Glutamatergic neuron (in vitro differentiated cells): Measurements from ENCODE around the gene PHPT1. TPM values are rescaled to one million over a fixed set of nuclear protein-coding genes. Genes with fewer than 3 reads are reported as not detected.
A peak's percentile ranks its signal among the peaks of the same experiment; 100 is the strongest.

ENCODE experiments used
- DNase-seq: peaks from one replicate; pipeline ENCODE4 v3.0.0; 2022
- H3K27ac Mint-ChIP-seq: one replicate; pipeline ENCODE4 v1.8.0; 2020; ENCODE audit warnings: mild to moderate bottlenecking, mixed read lengths, inconsistent platforms; ENCODE audit not compliant: unreplicated experiment
- H3K27me3 Mint-ChIP-seq: one replicate; pipeline ENCODE4 v1.8.0; 2020; ENCODE audit warnings: mild to moderate bottlenecking, moderate library complexity, mixed read lengths, inconsistent platforms; ENCODE audit not compliant: unreplicated experiment
- H3K36me3 Mint-ChIP-seq: one replicate; pipeline ENCODE4 v1.8.0; 2020; ENCODE audit warnings: mild to moderate bottlenecking, mixed read lengths, inconsistent platforms; ENCODE audit not compliant: unreplicated experiment
- H3K4me1 Mint-ChIP-seq: one replicate; pipeline ENCODE4 v1.8.0; 2020; ENCODE audit warnings: mild to moderate bottlenecking, low read depth, mixed read lengths, inconsistent platforms; ENCODE audit not compliant: unreplicated experiment
- H3K4me3 Mint-ChIP-seq: one replicate; pipeline ENCODE4 v1.8.0; 2020; ENCODE audit warnings: mild to moderate bottlenecking, mixed read lengths, inconsistent platforms; ENCODE audit not compliant: unreplicated experiment
- H3K9me3 Mint-ChIP-seq: one replicate; pipeline ENCODE4 v1.8.0; 2020; ENCODE audit warnings: mild to moderate bottlenecking, moderate library complexity, mixed read lengths, inconsistent platforms; ENCODE audit not compliant: unreplicated experiment
- total RNA-seq: library from RNA; stranded (reverse); fragmentation: NEBNext Ultra II Directional; extraction: Animal tissue kit (Norgen Biotek cat#: 25700); gene quantifications from one replicate; pipeline ENCODE4 v1.2.1, GENCODE V29; 2021; ENCODE audit not compliant: unreplicated experiment
- TF ChIP-seq, protein P1 (sequence below): fragments of 200-600 bp; sonication (generic); IDR thresholded peaks from one replicate; pipeline ENCODE4 v1.5.0; 2021; ENCODE audit not compliant: partially characterized antibody, unreplicated experiment

The PHPT1 gene
- total RNA-seq, 1 donor from 2014 or later: 101 TPM

DNA sequence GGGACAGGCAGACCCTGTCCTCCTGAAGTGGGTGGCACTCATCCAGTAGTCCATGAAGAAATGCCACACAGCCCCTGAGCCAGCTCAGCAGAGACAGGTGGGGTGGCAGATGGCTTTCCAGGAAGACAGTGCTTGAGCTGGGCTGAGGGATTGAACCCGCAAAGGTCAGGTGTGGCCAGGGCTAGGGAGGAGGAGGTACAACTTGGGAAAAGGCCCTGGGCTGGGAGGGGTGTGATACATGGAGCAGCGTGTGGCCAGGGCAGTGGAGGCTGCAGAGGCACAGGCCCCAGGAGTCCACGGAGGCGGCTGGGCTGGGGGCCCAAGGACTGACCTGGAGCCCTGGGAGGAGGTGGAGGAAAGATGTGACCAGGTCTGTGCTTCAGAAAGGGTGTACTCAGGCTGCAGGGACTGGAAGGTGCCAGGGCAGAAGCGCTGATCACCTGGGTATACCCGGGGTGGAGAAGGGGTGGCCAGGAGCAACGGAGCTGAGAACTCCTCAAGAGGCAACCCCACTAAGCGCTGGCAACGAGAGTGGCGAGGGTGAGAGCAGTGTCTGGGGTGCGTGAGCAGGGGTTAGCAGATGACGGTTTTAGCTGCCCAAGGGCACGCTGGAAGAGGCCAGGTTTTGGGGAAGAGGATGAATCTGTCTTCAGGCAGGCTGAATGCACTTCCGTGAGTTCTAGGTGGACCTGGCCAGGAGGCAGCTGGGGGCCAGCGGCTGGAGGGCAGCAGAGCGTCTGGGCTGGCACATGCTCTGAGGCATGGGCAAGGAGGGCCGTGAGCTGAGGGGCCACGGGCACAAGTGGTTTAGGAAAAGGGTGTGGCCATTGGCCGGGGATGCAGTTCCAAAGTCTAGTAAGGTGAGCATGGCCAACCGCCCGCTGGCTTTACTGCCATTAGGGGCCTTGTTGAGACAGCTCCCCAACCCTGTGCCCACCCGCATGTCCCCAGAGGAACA, 45.4 kb upstream of the PHPT1 start:
- peaks cover 15% of the 10 kb centered on the region for H3K27me3 Mint-ChIP-seq
- peaks cover 22% of the 10 kb centered on the region for H3K9me3 Mint-ChIP-seq
- no peak overlapping the region for H3K4me3 Mint-ChIP-seq
- H3K27ac Mint-ChIP-seq: no peak overlapping the region
- TF ChIP-seq, protein P1, sequence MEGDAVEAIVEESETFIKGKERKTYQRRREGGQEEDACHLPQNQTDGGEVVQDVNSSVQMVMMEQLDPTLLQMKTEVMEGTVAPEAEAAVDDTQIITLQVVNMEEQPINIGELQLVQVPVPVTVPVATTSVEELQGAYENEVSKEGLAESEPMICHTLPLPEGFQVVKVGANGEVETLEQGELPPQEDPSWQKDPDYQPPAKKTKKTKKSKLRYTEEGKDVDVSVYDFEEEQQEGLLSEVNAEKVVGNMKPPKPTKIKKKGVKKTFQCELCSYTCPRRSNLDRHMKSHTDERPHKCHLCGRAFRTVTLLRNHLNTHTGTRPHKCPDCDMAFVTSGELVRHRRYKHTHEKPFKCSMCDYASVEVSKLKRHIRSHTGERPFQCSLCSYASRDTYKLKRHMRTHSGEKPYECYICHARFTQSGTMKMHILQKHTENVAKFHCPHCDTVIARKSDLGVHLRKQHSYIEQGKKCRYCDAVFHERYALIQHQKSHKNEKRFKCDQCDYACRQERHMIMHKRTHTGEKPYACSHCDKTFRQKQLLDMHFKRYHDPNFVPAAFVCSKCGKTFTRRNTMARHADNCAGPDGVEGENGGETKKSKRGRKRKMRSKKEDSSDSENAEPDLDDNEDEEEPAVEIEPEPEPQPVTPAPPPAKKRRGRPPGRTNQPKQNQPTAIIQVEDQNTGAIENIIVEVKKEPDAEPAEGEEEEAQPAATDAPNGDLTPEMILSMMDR: no peak
- peaks cover 1% of the 10 kb centered on the region for H3K36me3 Mint-ChIP-seq
- peaks cover 4% of the 10 kb centered on the region for H3K4me1 Mint-ChIP-seq
- no peak for DNase-seq

DNA sequence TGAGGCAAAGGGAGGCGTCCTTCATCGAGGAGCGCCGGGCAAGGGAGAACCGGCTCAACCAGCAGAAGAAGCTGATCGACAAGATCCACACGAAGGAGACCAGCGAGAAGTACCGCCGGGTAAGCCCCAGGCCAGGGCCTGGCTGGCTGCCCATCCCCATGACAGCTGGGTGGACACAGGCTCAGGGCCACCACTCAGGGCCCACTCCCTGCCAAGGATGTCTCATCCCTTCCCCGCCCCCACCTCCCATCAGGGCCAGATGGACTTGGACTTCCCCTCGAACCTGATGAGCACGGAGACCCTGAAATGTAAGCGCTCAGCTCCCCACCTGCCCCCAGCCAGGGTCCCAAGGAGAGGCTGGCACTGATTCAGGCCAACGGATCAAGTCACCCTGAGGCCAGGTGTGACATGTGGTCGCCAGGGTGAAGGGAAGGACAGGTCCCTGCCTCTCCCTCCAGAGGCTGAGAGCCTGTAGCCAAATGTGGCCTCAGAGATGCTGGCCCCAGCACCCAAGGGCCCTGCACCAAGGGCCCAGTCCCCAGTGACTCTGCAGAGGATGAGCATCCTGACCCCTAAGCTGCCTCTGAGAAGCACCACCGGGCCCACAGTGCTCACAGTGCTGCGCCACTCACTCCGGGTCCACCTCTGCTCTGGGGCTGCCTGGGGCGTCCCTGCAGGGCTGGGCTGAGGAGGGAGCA, 44.6 kb upstream of the PHPT1 start:
- Mint-ChIP-seq H3K4me3 (no peak overlapping the region), H3K4me1 (peaks cover 11% of the 10 kb centered on the region), H3K27me3 (peaks cover 19% of the 10 kb centered on the region), H3K36me3 (peaks cover 5% of the 10 kb centered on the region), H3K9me3 (peaks cover 26% of the 10 kb centered on the region), H3K27ac (no peak overlapping the region)
- DNase-seq: no peak
- TF ChIP-seq, protein P1: no peak

DNA sequence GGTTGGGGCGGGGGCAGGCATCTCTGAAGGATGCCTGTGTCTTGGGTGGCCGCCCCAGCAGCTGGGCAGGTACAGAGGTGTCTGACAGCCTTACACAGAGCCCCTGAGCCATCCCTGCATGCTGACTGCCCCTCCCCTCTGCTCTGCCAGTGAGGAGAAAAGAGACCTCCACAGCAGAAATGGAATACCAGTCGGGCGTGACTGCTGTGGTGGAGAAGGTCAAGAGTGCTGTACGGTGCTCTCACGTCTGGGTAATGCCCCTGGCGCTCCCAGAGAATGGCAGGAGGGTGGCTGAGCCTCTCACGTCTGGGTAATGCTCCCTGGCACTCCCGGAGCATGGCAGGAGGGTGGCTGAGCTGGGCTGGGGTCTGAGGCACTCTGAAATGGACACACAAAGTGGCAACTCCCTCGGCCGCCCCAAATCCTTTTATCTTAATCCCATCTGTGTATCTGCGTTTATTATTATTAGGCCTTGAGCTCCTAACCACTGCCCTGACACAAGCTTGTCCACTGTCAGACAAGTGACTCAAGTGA, 43.9 kb upstream of the PHPT1 start:
- no peak for DNase-seq
- Mint-ChIP-seq H3K4me1 (peaks cover 16% of the 10 kb centered on the region), H3K9me3 (peaks cover 25% of the 10 kb centered on the region), H3K27ac (no peak overlapping the region), H3K4me3 (peak overlapping the region; percentile 46), H3K36me3 (peaks cover 5% of the 10 kb centered on the region), H3K27me3 (peaks cover 18% of the 10 kb centered on the region)
- TF ChIP-seq, protein P1: no peak

DNA sequence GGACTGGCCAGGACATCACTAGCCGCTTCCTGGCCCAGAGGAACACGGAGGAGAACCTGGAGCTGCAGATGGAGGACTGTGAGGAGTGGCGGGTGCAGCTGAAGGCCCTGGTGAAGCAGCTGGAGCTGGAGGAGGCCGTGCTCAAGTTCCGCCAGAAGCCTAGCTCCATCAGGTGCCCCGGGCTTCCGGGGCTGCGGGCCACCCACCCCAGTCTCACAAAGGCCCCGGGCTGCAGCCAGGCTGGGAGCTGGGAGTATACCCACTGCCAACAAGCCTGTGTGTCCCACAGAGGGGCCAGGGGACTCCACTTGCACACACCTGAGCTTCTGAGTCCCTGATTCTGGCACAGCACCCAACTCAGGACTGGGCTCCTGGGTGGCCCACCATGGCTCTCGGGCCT, 43.1 kb upstream of the PHPT1 start:
- Mint-ChIP-seq H3K36me3 (peaks cover 5% of the 10 kb centered on the region), H3K27me3 (peaks cover 14% of the 10 kb centered on the region), H3K27ac (no peak overlapping the region), H3K4me1 (peaks cover 15% of the 10 kb centered on the region), H3K9me3 (peaks cover 26% of the 10 kb centered on the region), H3K4me3 (peak overlapping the region; percentile 81)
- DNase-seq: no peak
- TF ChIP-seq, protein P1: no peak
